ENCODE measurements around the gene PPP1R3G. TPM values are rescaled to one million over a fixed set of nuclear protein-coding genes. Genes with fewer than 3 reads are reported as not detected.
"Not testable (repeated sequence)": the region's sequence is repeated elsewhere in the genome, so short reads cannot be mapped to it uniquely, and the experiment has no call there.

The PPP1R3G gene
- total and polyA plus RNA-seq, 4 donors = 0.10 to 1.5 (median 0.43) TPM

DNA sequence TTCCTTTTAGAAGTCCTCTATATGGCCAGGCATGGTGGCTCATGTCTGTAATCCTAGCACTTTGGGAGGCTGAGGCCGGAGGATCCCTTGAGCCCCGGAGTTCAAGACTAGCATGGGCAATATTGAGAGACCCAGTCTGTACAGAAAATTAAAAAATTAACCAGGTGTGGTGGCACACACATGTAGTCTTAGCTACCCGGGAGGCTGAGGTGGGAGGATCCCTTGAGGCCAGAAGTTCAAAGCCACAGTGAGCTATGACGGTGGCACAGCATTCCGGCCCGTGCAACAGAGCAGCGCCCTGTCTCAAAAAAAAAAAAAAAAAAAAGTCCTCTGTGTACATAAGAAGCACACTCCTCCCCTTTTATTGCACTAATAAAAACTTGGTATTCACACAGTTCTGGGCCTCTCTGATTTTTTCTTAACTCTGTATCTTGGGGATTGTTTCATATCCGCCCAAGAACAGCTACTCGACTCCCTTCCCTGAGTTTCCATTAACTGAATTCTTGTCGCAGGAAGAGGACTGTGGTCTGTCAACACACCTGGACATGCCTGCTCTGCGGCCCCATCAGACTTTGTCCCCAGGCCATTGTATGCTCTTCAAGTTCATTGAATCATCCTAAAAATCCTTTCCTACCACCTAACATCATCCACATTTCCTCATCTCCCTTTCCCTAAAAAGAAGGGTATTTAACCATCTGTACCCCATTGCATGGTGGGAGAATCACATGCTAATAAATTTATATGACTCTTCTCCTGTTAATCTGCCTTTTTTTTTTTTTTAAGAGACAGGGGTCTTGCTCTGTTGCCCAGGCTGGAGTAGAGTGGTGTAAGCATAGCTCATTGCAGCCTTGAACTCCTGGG, 25.9 kb upstream of the PPP1R3G start:
- Histone ChIP-seq H3K36me3 (ENCODE audit: control insufficient read depth in 4 of 4, insufficient read depth in 4 of 4, low read length in 4 of 4) (no peaks in the 10 kb centered on the region), H3K27ac (ENCODE audit: low read depth in 1 of 2, low read length in 1 of 2) (no peak overlapping the region), H3K27me3 (ENCODE audit: control insufficient read depth in 3 of 3, insufficient read depth in 3 of 3, low read length in 2 of 3) (no peaks in the 10 kb centered on the region), H3K9ac (ENCODE audit: insufficient read depth in 1 of 2, low read length in 2 of 2) (no peak overlapping the region), H3K4me1 (ENCODE audit: control insufficient read depth in 5 of 5, insufficient read depth in 5 of 5, low read length in 5 of 5) (no peaks in the 10 kb centered on the region), H3K4me3 (no peak overlapping the region), H3K9me3 (ENCODE audit: control insufficient read depth in 4 of 4, insufficient read depth in 3 of 4, low read length in 3 of 4) (no peaks in the 10 kb centered on the region)
- ATAC-seq (ENCODE audit: insufficient read depth, low FRiP score) = no peak
- TF ChIP-seq, protein P1, sequence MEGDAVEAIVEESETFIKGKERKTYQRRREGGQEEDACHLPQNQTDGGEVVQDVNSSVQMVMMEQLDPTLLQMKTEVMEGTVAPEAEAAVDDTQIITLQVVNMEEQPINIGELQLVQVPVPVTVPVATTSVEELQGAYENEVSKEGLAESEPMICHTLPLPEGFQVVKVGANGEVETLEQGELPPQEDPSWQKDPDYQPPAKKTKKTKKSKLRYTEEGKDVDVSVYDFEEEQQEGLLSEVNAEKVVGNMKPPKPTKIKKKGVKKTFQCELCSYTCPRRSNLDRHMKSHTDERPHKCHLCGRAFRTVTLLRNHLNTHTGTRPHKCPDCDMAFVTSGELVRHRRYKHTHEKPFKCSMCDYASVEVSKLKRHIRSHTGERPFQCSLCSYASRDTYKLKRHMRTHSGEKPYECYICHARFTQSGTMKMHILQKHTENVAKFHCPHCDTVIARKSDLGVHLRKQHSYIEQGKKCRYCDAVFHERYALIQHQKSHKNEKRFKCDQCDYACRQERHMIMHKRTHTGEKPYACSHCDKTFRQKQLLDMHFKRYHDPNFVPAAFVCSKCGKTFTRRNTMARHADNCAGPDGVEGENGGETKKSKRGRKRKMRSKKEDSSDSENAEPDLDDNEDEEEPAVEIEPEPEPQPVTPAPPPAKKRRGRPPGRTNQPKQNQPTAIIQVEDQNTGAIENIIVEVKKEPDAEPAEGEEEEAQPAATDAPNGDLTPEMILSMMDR (IDR thresholded peaks at IDR 0.05; ENCODE audit: control extremely low read depth, extremely low read depth) = no peak
- DNase-seq = no peak
- WGBS, 2 donors = 96% methylated on average over 11 of the region's 11 CpGs

DNA sequence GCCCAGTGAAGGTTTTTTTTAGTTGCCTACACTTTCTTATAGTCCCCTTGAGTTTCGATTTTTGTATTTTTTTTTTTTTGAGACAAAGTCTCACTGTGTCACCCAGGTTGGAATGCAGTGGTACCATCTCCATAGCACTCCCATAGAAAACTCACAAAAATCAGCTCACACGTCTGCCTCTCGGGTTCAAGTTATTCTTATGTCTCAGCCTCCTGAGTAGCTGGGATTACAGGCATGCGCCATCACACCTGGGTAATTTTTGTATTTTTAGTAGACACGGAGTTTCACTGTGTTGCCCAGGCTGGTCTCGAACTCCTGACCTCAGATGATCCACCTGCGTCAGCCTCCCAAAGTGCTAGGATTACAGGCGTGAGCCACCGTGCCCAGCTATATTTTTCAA, 24.7 kb upstream of the PPP1R3G start:
- WGBS, 2 donors = 95 to 97% methylated on average over 9 of the region's 9 CpGs
- DNase-seq; H3K36me3 ChIP-seq (ENCODE audit: control insufficient read depth in 4 of 4, insufficient read depth in 4 of 4, low read length in 4 of 4); H3K4me3 ChIP-seq; ATAC-seq (ENCODE audit: insufficient read depth, low FRiP score); H3K4me1 ChIP-seq (ENCODE audit: control insufficient read depth in 5 of 5, insufficient read depth in 5 of 5, low read length in 5 of 5); H3K9me3 ChIP-seq (ENCODE audit: control insufficient read depth in 4 of 4, insufficient read depth in 3 of 4, low read length in 3 of 4); H3K9ac ChIP-seq (ENCODE audit: insufficient read depth in 1 of 2, low read length in 2 of 2); H3K27ac ChIP-seq (ENCODE audit: low read depth in 1 of 2, low read length in 1 of 2); H3K27me3 ChIP-seq (ENCODE audit: control insufficient read depth in 3 of 3, insufficient read depth in 3 of 3, low read length in 2 of 3): not testable (repeated sequence)

DNA sequence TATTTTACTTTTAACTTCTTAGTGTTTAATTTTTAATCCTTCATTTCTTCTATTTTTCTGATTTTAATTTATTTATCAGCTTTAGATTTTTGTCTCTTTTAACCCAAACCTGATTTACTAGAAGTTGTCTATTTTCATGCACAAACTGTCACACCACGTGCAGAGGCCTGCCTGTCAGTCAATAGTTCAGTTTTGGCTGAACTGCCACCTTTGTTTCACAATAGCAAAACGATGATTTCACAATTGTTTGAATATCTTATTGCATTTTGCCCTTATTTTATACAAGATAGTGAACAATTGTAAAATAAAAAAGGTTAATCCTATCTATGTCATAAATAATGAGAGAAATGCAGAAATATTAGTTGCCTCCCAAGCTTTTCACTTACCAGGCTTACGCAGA, 24.0 kb upstream of the PPP1R3G start:
- TF ChIP-seq, protein P1 (IDR thresholded peaks at IDR 0.05; ENCODE audit: control extremely low read depth, extremely low read depth) = no peak
- Histone ChIP-seq H3K36me3 (ENCODE audit: control insufficient read depth in 4 of 4, insufficient read depth in 4 of 4, low read length in 4 of 4) (no peaks in the 10 kb centered on the region), H3K27ac (ENCODE audit: low read depth in 1 of 2, low read length in 1 of 2) (no peak overlapping the region), H3K9ac (ENCODE audit: insufficient read depth in 1 of 2, low read length in 2 of 2) (no peak overlapping the region), H3K27me3 (ENCODE audit: control insufficient read depth in 3 of 3, insufficient read depth in 3 of 3, low read length in 2 of 3) (no peaks in the 10 kb centered on the region), H3K4me1 (ENCODE audit: control insufficient read depth in 5 of 5, insufficient read depth in 5 of 5, low read length in 5 of 5) (no peaks in the 10 kb centered on the region), H3K9me3 (ENCODE audit: control insufficient read depth in 4 of 4, insufficient read depth in 3 of 4, low read length in 3 of 4) (no peaks in the 10 kb centered on the region), H3K4me3 (no peak overlapping the region)
- 45 to 57% methylated on average over 3 of the region's 3 CpGs for whole genome bisulfite sequencing, 2 donors
- DNase-seq (no peak), ATAC-seq (ENCODE audit: insufficient read depth, low FRiP score) (no peak)

DNA sequence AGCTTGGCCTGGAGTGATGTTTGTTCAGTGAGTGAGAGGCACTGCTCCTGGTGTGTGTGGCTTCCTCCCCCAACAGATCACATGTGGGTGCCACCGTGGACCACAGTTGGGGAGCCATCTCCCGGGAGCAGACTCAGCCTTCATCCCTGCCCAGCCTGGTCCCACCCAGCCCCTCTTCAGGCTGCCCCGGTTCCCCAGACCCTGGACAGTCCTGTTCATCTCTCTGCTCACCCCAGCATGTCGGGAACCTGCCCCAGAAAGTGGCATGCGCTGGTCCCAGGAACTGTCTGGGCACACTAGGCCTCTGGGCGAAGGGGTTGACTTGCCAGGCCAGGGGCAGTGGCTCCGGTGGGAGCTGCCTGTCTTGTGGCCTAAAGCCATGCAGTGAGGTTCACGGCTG, 21.5 kb upstream of the PPP1R3G start:
- no peaks in the 10 kb centered on the region for H3K4me1 ChIP-seq (ENCODE audit: control insufficient read depth in 5 of 5, insufficient read depth in 5 of 5, low read length in 5 of 5)
- ATAC-seq (ENCODE audit: insufficient read depth, low FRiP score) (no peak), DNase-seq (no peak)
- TF ChIP-seq, protein P1 (IDR thresholded peaks at IDR 0.05; ENCODE audit: control extremely low read depth, extremely low read depth) = no peak
- H3K27ac ChIP-seq (ENCODE audit: low read depth in 1 of 2, low read length in 1 of 2) = no peak overlapping the region
- H3K9me3 ChIP-seq (ENCODE audit: control insufficient read depth in 4 of 4, insufficient read depth in 3 of 4, low read length in 3 of 4) = peaks cover 0 to 9% (median 0%) of the 10 kb centered on the region in 4 donors
- WGBS, 2 donors = 86 to 92% methylated on average over 8 of the region's 8 CpGs
- H3K27me3 ChIP-seq (ENCODE audit: control insufficient read depth in 3 of 3, insufficient read depth in 3 of 3, low read length in 2 of 3) = no peaks in the 10 kb centered on the region
- no peaks in the 10 kb centered on the region for H3K36me3 ChIP-seq (ENCODE audit: control insufficient read depth in 4 of 4, insufficient read depth in 4 of 4, low read length in 4 of 4)
- no peak overlapping the region for H3K4me3 ChIP-seq
- no peak overlapping the region for H3K9ac ChIP-seq (ENCODE audit: insufficient read depth in 1 of 2, low read length in 2 of 2)
